ENCODE data around the gene SALL4. TPM values are rescaled to one million over a fixed set of nuclear protein-coding genes. Genes with fewer than 3 reads are reported as not detected.

The SALL4 gene
- polyA plus RNA-seq, 1 of the 3 experiments (the other 2 are of a cell fraction) = 0.82 TPM

GRCh38 chr20:51811042-51811355 is 8.7 kb upstream of the SALL4 start:
- Histone ChIP-seq H3K36me3 (replicated peaks in 1 of 2; ENCODE audit: control insufficient read depth in 1 of 2, insufficient read depth in 2 of 2, low read length in 1 of 2) (no peaks in the 10 kb centered on the region), H3K9ac (no peak overlapping the region), H3K4me2 (no peak overlapping the region), H3K4me1 (ENCODE audit: control insufficient read depth in 1 of 2, insufficient read depth in 2 of 2, low read depth in 1 of 2, low read length in 1 of 2) (no peaks in the 10 kb centered on the region), H3K4me3 (ENCODE audit: low read depth in 2 of 2, low read length in 1 of 2) (no peak overlapping the region), H3K9me2 (no peaks in the 10 kb centered on the region), H3K9me3 (no peaks in the 10 kb centered on the region), H3K27me3 (ENCODE audit: insufficient read depth) (no peaks in the 10 kb centered on the region), H3K79me2 (ENCODE audit: insufficient read depth) (no peaks in the 10 kb centered on the region), H3K27ac (ENCODE audit: low read depth in 2 of 2, low read length in 1 of 2) (no peak overlapping the region), H2AFZ (ENCODE audit: low read depth) (no peak overlapping the region), H3F3A (replicated peaks; ENCODE audit: insufficient read depth) (no peaks in the 10 kb centered on the region), H4K20me1 (ENCODE audit: insufficient read depth) (no peaks in the 10 kb centered on the region)
- CTCF ChIA-PET = interaction anchor here (0.7 to 1.0 kb wide), 2 partner anchors 11 to 278 kb away, joined by 3 to 4 read pairs; no protein-coding TSS in a partner anchor
- TF ChIP-seq RCOR1 (IDR thresholded peaks at IDR 0.05; ENCODE audit: low read length) (no peak), USF2 (IDR thresholded peaks at IDR 0.05; ENCODE audit: borderline replicate concordance, low read depth, low read length) (no peak), TAF1 (IDR thresholded peaks at IDR 0.05; ENCODE audit: borderline replicate concordance, low read depth, low read length) (no peak), ZBTB33 (IDR thresholded peaks at IDR 0.05; ENCODE audit: borderline replicate concordance, low read depth) (no peak), SMC3 (IDR thresholded peaks at IDR 0.05; ENCODE audit: low read depth, low read length) (no peak), IRF3 (IDR thresholded peaks at IDR 0.05; ENCODE audit: low read depth, low read length) (no peak), NRF1 (IDR thresholded peaks at IDR 0.05; ENCODE audit: low read depth, low read length) (no peak), EP300 (IDR thresholded peaks at IDR 0.05; ENCODE audit: borderline replicate concordance in 1 of 2, low read depth in 1 of 2, low read length in 1 of 2) (no peak), FOSL2 (IDR thresholded peaks at IDR 0.05; ENCODE audit: borderline replicate concordance, low read depth) (no peak), TCF12 (IDR thresholded peaks at IDR 0.05) (no peak), RXRA (IDR thresholded peaks at IDR 0.05; ENCODE audit: borderline replicate concordance, low read depth) (no peak), FOXM1 (IDR thresholded peaks at IDR 0.05; ENCODE audit: low read depth) (no peak), MEF2A (IDR thresholded peaks at IDR 0.05; ENCODE audit: borderline replicate concordance, low read depth) (no peak), REST (IDR thresholded peaks at IDR 0.05; ENCODE audit: low read depth, low read length) (no peak), CHD2 (IDR thresholded peaks at IDR 0.05; ENCODE audit: low read length, partially characterized antibody) (no peak), GATA2 (CRISPR knock-in tag; IDR thresholded peaks at IDR 0.05) (no peak)
- no peak for DNase-seq
- POLR2A ChIA-PET = no interaction called here
- WGBS (ENCODE audit: low lambda C conversion rate) = 80% methylated on average over 3 of the region's 3 CpGs
